ENCODE measurements around the gene C1orf56.
A peak's percentile ranks its signal among the peaks of the same experiment; 100 is the strongest.

- TF ChIP-seq POLR2AphosphoS5 (IDR thresholded peaks at IDR 0.05) (peak in 1 of 3 donors; percentile 46), CTCF (IDR thresholded peaks at IDR 0.05 in 8 of 11, conservative IDR thresholded peaks at IDR 0.05 in 3 of 11) (peak in 4 of 11 experiments; percentile 0 to 58 (median 27)), POLR2A (IDR thresholded peaks at IDR 0.05) (no peak)
Measured at GRCh38 chr1:151048645-151049032, 1.1 kb downstream of the C1orf56 start.

Measured in spleen (tissue), 7 donors.